B cell (primary cell): ENCODE results near the gene CMC4. TPM values are rescaled to one million over a fixed set of nuclear protein-coding genes. Genes with fewer than 3 reads are reported as not detected.

Experiments
- ATAC-seq: fragments of 200-7000 bp; cut with Tn5 transposase; one replicate; pipeline ENCODE4 v1.10.0; 2021; ENCODE audit warnings: low read depth, mild to moderate bottlenecking, moderate number of reproducible peaks, moderate library complexity
- CTCF ChIA-PET: fragments of 350-600 bp; sonication (Branson Sonifier 250); formaldehyde crosslinking; loops from one replicate; lab custom pipeline; 2021; ENCODE audit warnings: antibody characterized with exemption, inconsistent platforms; lab: Charles Lee
- POLR2A ChIA-PET: fragments of 350-600 bp; sonication (Branson Sonifier 250); formaldehyde crosslinking; loops from one replicate; lab custom pipeline; 2021; ENCODE audit warnings: antibody characterized with exemption; lab: Charles Lee
- DNase-seq: peaks from one replicate; pipeline ENCODE4 v3.0.0; 2013
- H2AFZ ChIP-seq: 2 replicates; pipeline ENCODE4 v1.6.1; 2012; ENCODE audit warnings: mild to moderate bottlenecking, low read depth, low read length; ENCODE audit not compliant: insufficient read depth, poor library complexity, severe bottlenecking
- H3K27ac ChIP-seq, 2 donors: 1 replicate in 1 of 2; 2 replicates in 1 of 2; pipeline ENCODE4 v1.5.1; 2012 to 2013; ENCODE audit warnings: low read length in 2 of 2, mild to moderate bottlenecking in 2 of 2, moderate library complexity in 1 of 2
- H3K27me3 ChIP-seq, 4 experiments: fragments of 200-600 bp in 1 of 4; sonication (generic) in 1 of 4; replicated peaks in 1 of 4; 1 replicate in 2 of 4; 2 replicates in 2 of 4; pipeline versions ENCODE4 v1.6.1 to v1.7.0; 2013 to 2016; ENCODE audit warnings: low read length in 3 of 4, mild to moderate bottlenecking in 2 of 4, mixed read lengths in 1 of 4, moderate library complexity in 1 of 4; ENCODE audit not compliant: insufficient read depth in 4 of 4, control insufficient read depth in 3 of 4; ENCODE audit errors: control extremely low read depth in 1 of 4
- H3K36me3 ChIP-seq, 2 experiments: replicated peaks in 1 of 2; 1 replicate in 1 of 2; 2 replicates in 1 of 2; pipeline versions ENCODE4 v1.6.1 to v1.7.1; 2013; ENCODE audit warnings: low read length in 1 of 2; ENCODE audit not compliant: insufficient read depth in 2 of 2, control insufficient read depth in 1 of 2; ENCODE audit errors: control extremely low read depth in 1 of 2, extremely low read depth in 1 of 2
- H3K4me1 ChIP-seq, 2 donors: fragments of 200-600 bp in 1 of 2; sonication (generic) in 1 of 2; 1 replicate in 1 of 2; 2 replicates in 1 of 2; pipeline versions ENCODE4 v1.5.1 to v1.6.1; 2013 to 2017; ENCODE audit warnings: low read length in 2 of 2; ENCODE audit not compliant: control insufficient read depth in 2 of 2, insufficient read depth in 2 of 2
- H3K4me2 ChIP-seq: replicated peaks from 2 replicates; pipeline ENCODE3; 2012; ENCODE audit warnings: mild to moderate bottlenecking, low read depth, low read length; ENCODE audit not compliant: poor library complexity, severe bottlenecking
- H3K4me3 ChIP-seq, 5 experiments: fragments of 200-600 bp in 1 of 5; sonication (generic) in 1 of 5; 1 replicate in 3 of 5; 2 replicates in 2 of 5; pipeline versions ENCODE4 v1.5.1 to v1.7.0; 2011 to 2016; ENCODE audit warnings: low read length in 4 of 5, mild to moderate bottlenecking in 4 of 5, low read depth in 2 of 5, control low read depth in 1 of 5, moderate library complexity in 1 of 5; ENCODE audit not compliant: insufficient read depth in 1 of 5; ENCODE audit errors: control extremely low read depth in 1 of 5, extremely low read depth in 1 of 5
- H3K79me2 ChIP-seq: fragments of 200-600 bp; sonication (generic); one replicate; pipeline ENCODE4 v1.6.0; 2016; ENCODE audit warnings: low read length; ENCODE audit not compliant: control insufficient read depth, insufficient read depth
- H3K9ac ChIP-seq: fragments of 200-600 bp; sonication (generic); 2 replicates; pipeline ENCODE4 v1.6.1; 2017; ENCODE audit warnings: mild to moderate bottlenecking, low read length, moderate library complexity
- H3K9me3 ChIP-seq, 3 donors: one replicate each; pipeline versions ENCODE4 v1.6.1 to v1.7.1; 2013; ENCODE audit warnings: low read length in 2 of 3; ENCODE audit not compliant: control insufficient read depth in 2 of 3, insufficient read depth in 1 of 3; ENCODE audit errors: control extremely low read depth in 1 of 3
- H4K20me1 ChIP-seq: 2 replicates; pipeline ENCODE4 v1.6.0; 2012; ENCODE audit warnings: mild to moderate bottlenecking, low read length; ENCODE audit not compliant: insufficient read depth, control insufficient read depth, poor library complexity, severe bottlenecking
- H3K27ac Mint-ChIP-seq: one replicate; pipeline ENCODE4 v1.8.0; 2021; ENCODE audit warnings: mixed read lengths
- H3K27me3 Mint-ChIP-seq: one replicate; pipeline ENCODE4 v1.8.0; 2021; ENCODE audit warnings: mixed read lengths
- H3K4me1 Mint-ChIP-seq: one replicate; pipeline ENCODE4 v1.8.0; 2021; ENCODE audit warnings: mixed read lengths
- H3K4me3 Mint-ChIP-seq: one replicate; pipeline ENCODE4 v1.8.0; 2021; ENCODE audit warnings: mixed read lengths
- H3K9me3 Mint-ChIP-seq: one replicate; pipeline ENCODE4 v1.8.0; 2022; ENCODE audit warnings: mixed read lengths; ENCODE audit not compliant: insufficient read depth
- CTCF ChIP-seq: fragments of 200-600 bp; IDR thresholded peaks from one replicate; pipeline ENCODE4 v1.8.0; 2022; ENCODE audit warnings: antibody characterized with exemption, mild to moderate bottlenecking
- EZH2 ChIP-seq: IDR thresholded peaks from 2 replicates; pipeline ENCODE4 v1.6.1; 2012; ENCODE audit warnings: borderline replicate concordance, low read depth, mild to moderate bottlenecking, moderate library complexity, low read length; ENCODE audit not compliant: insufficient read depth, poor library complexity, severe bottlenecking
- WGBS: methylation state at CpG from one replicate; pipeline ENCODE4 v1.1.5; 2013; ENCODE audit warnings: missing lambda C conversion rate; ENCODE audit not compliant: insufficient coverage; 5-methylcytosine and 5-hydroxymethylcytosine counted together
- intact Hi-C: fragments of 100-400 bp; cut with micrococcal nuclease; formaldehyde crosslinking; loops from one replicate; pipeline ENCODE4 v1.10.0; 2022
- polyA plus RNA-seq: library from polyadenylated mRNA; depleted of rRNA; stranded (reverse); fragments of >200 nt; gene quantifications from 2 replicates; pipeline ENCODE4 v1.2.3, GENCODE V29; 2012
- total RNA-seq, 2 donors: library from RNA; stranded (reverse); fragments of 120-200 nt in 1 of 2; gene quantifications; 1 replicate in 1 of 2; 2 replicates in 1 of 2; pipeline versions ENCODE4 v1.2.3 to v1.2.4, GENCODE V29; 2013 to 2022

CMC4 gene
- total and polyA plus RNA-seq, 2 donors (not counting 1 experiment from before 2014, with no cell fraction given) = 6.0 to 10.1 TPM

- intact Hi-C loops = loop anchor here (10.0 kb wide), 1 partner anchor 216 kb away; the partner anchor contains the start of gene MPP1
- H3K27ac ChIP-seq = no peak overlapping the region
- H3K27me3 ChIP-seq = no peaks in the 10 kb centered on the region
- Mint-ChIP-seq H3K4me1 (peaks cover 3% of the 10 kb centered on the region), H3K9me3 (no peaks in the 10 kb centered on the region), H3K27me3 (no peaks in the 10 kb centered on the region), H3K4me3 (no peak overlapping the region), H3K27ac (no peak overlapping the region)
- no peak overlapping the region for H2AFZ ChIP-seq
- no peaks in the 10 kb centered on the region for H3K9me3 ChIP-seq
- ATAC-seq = no peak
- no peaks in the 10 kb centered on the region for H4K20me1 ChIP-seq
- ChIA-PET POLR2A (no interaction called here), CTCF (no interaction called here)
- no CpG with 5 or more reads among the region's 3 CpGs for whole genome bisulfite sequencing
- H3K4me2 ChIP-seq = no peak overlapping the region
- no peak overlapping the region for H3K4me3 ChIP-seq
- no peak for DNase-seq
- no peaks in the 10 kb centered on the region for H3K79me2 ChIP-seq
- no peak overlapping the region for H3K9ac ChIP-seq
- H3K4me1 ChIP-seq = no peaks in the 10 kb centered on the region
- TF ChIP-seq CTCF (no peak), EZH2 (no peak)
- H3K36me3 ChIP-seq = no peaks in the 10 kb centered on the region
Observed at GRCh38 chrX:155020591-155020990, 50.3 kb downstream of the CMC4 start.

Other genes starting within 250 kb of the CMC4 start
- not detected in 2 replicates for gene SMIM9, start 236.5 kb downstream of the CMC4 start, total RNA-seq
- not detected in 2 replicates for gene SMIM9, start 236.5 kb downstream of the CMC4 start, polyA plus RNA-seq
- gene F8A1, start 184.8 kb downstream of the CMC4 start, total RNA-seq = 35.8 and 39.1 TPM in 2 replicates
- gene F8A1, start 184.8 kb downstream of the CMC4 start, polyA plus RNA-seq = 2.4 and 8.6 TPM in 2 replicates
- gene F8, start 48.4 kb downstream of the CMC4 start, total RNA-seq = 1.4 and 2.9 TPM in 2 replicates
- gene F8, start 48.4 kb downstream of the CMC4 start, polyA plus RNA-seq = 0.69 and 0.86 TPM in 2 replicates
- gene FUNDC2, start 44.3 kb downstream of the CMC4 start, total RNA-seq = 42.3 and 46.5 TPM in 2 replicates
- gene FUNDC2, start 44.3 kb downstream of the CMC4 start, polyA plus RNA-seq = 28.8 and 32.3 TPM in 2 replicates
- gene MTCP1, start within 50 bp of the CMC4 start, total RNA-seq = 13.4 and 20.3 TPM in 2 replicates
- 2.6 and 2.9 TPM in 2 replicates for gene MTCP1, start within 50 bp of the CMC4 start, polyA plus RNA-seq
- 14.3 and 16.9 TPM in 2 replicates for gene BRCC3, start 372 bp upstream of the CMC4 start, total RNA-seq
- gene BRCC3, start 372 bp upstream of the CMC4 start, polyA plus RNA-seq = 7.3 and 9.8 TPM in 2 replicates
- gene VBP1, start 145.3 kb upstream of the CMC4 start, total RNA-seq = 29.7 and 30.0 TPM in 2 replicates
- gene VBP1, start 145.3 kb upstream of the CMC4 start, polyA plus RNA-seq = 6.5 and 9.6 TPM in 2 replicates
- gene RAB39B, start 193.4 kb upstream of the CMC4 start, total RNA-seq = 7.8 and 8.8 TPM in 2 replicates
- gene RAB39B, start 193.4 kb upstream of the CMC4 start, polyA plus RNA-seq = 2.0 and 2.4 TPM in 2 replicates